ENCODE results near the gene PKNOX2.

DNA sequence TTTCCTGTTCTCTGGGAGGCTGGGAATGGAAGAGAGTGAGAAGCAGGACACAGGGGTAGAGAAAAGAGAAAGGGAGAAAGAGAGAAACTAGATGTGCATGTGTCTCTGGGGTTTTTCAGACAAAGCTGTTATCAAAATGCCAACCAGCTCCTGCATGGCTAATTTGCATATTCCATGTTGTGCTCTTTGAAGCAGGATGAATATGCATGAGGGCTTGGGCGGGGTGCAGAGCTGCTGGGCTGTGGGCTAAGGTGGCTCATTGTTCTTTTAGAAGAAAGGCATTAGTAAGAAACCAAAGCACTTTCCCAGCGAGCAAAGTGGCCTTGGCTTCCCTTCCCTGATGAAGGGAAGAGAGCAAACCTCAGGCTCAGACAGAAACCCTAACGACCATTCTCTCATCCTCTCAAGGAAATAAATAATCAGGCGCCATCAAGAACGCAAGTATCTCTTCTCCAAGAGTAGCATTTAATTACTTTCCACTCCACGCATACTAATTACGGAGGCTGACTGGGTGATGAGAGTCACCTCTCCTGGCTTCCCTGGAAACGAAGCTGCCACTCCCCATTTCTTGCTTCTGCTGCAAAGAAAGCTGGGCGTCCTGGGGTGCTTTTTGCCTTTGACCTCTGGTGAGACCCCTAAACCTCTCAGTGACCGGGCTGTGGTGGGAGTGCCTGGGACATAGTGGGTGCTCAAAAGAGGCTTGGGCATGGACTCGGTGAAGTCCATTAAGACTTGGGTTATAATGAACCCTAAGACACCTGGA lies 277.3 kb downstream of the PKNOX2 start:
- no peak for TF ChIP-seq POLR2AphosphoS5 (IDR thresholded peaks at IDR 0.05; ENCODE audit: low read depth, low read length)
- no peak for TF ChIP-seq TAF1 (IDR thresholded peaks at IDR 0.05; ENCODE audit: borderline replicate concordance, insufficient read depth, low read length)
- TF ChIP-seq, protein P1, sequence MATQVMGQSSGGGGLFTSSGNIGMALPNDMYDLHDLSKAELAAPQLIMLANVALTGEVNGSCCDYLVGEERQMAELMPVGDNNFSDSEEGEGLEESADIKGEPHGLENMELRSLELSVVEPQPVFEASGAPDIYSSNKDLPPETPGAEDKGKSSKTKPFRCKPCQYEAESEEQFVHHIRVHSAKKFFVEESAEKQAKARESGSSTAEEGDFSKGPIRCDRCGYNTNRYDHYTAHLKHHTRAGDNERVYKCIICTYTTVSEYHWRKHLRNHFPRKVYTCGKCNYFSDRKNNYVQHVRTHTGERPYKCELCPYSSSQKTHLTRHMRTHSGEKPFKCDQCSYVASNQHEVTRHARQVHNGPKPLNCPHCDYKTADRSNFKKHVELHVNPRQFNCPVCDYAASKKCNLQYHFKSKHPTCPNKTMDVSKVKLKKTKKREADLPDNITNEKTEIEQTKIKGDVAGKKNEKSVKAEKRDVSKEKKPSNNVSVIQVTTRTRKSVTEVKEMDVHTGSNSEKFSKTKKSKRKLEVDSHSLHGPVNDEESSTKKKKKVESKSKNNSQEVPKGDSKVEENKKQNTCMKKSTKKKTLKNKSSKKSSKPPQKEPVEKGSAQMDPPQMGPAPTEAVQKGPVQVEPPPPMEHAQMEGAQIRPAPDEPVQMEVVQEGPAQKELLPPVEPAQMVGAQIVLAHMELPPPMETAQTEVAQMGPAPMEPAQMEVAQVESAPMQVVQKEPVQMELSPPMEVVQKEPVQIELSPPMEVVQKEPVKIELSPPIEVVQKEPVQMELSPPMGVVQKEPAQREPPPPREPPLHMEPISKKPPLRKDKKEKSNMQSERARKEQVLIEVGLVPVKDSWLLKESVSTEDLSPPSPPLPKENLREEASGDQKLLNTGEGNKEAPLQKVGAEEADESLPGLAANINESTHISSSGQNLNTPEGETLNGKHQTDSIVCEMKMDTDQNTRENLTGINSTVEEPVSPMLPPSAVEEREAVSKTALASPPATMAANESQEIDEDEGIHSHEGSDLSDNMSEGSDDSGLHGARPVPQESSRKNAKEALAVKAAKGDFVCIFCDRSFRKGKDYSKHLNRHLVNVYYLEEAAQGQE (IDR thresholded peaks at IDR 0.05; ENCODE audit: insufficient read depth in 1 of 2, low read depth in 2 of 2, low read length in 2 of 2) = no peak
- TF ChIP-seq FOXP2 (optimal IDR thresholded peaks at IDR 0.05; ENCODE audit: borderline replicate concordance, extremely low read depth, extremely low read length, insufficient read depth) = no peak
- no peak for TF ChIP-seq SIN3A (IDR thresholded peaks at IDR 0.05; ENCODE audit: borderline replicate concordance, insufficient read depth, low read length)
